Endodermal cell (in vitro differentiated cells): ENCODE data around the gene NAA20. TPM values are rescaled to one million over a fixed set of nuclear protein-coding genes. Genes with fewer than 3 reads are reported as not detected.

Experiments
- DNase-seq: peaks from one replicate; pipeline ENCODE4 v3.0.0-alpha.2; 2017
- H3K27ac ChIP-seq: 2 replicates; pipeline ENCODE4 v1.5.1; 2013; ENCODE audit warnings: mild to moderate bottlenecking, low read depth, low read length, moderate library complexity
- H3K27me3 ChIP-seq: 2 replicates; pipeline ENCODE4 v1.6.1; 2013; ENCODE audit warnings: mild to moderate bottlenecking, low read length, moderate library complexity; ENCODE audit not compliant: insufficient read depth, control insufficient read depth, poor library complexity, severe bottlenecking
- H3K36me3 ChIP-seq: 2 replicates; pipeline ENCODE4 v1.7.0; 2013; ENCODE audit warnings: mild to moderate bottlenecking, low read length, moderate library complexity; ENCODE audit not compliant: control insufficient read depth, insufficient read depth
- H3K4me1 ChIP-seq: one replicate; pipeline ENCODE4 v1.7.0; 2013; ENCODE audit warnings: low read length; ENCODE audit not compliant: control insufficient read depth, insufficient read depth
- H3K4me3 ChIP-seq: 2 replicates; pipeline ENCODE4 v1.5.1; 2013; ENCODE audit warnings: mild to moderate bottlenecking, low read length, moderate library complexity
- H3K9ac ChIP-seq: 2 replicates; pipeline ENCODE4 v1.6.1; 2013; ENCODE audit warnings: mild to moderate bottlenecking, low read length, moderate library complexity; ENCODE audit not compliant: poor library complexity, severe bottlenecking; ENCODE audit errors: extremely low read depth
- H3K9me3 ChIP-seq: 2 replicates; pipeline ENCODE4 v1.6.1; 2013; ENCODE audit warnings: mild to moderate bottlenecking, low read length, moderate library complexity; ENCODE audit not compliant: control insufficient read depth
- H3K27ac Mint-ChIP-seq: 2 replicates; pipeline ENCODE4 v1.8.0; 2020; ENCODE audit warnings: mixed read lengths
- H3K27me3 Mint-ChIP-seq: 2 replicates; pipeline ENCODE4 v1.8.0; 2021; ENCODE audit warnings: mild to moderate bottlenecking, mixed read lengths; ENCODE audit not compliant: insufficient read depth
- H3K36me3 Mint-ChIP-seq: 2 replicates; pipeline ENCODE4 v1.8.0; 2020; ENCODE audit warnings: low read depth, mixed read lengths
- H3K4me1 Mint-ChIP-seq: 2 replicates; pipeline ENCODE4 v1.8.0; 2020; ENCODE audit warnings: mixed read lengths
- H3K4me3 Mint-ChIP-seq: 2 replicates; pipeline ENCODE4 v1.8.0; 2020; ENCODE audit warnings: mild to moderate bottlenecking, moderate library complexity, mixed read lengths
- H3K9me3 Mint-ChIP-seq: 2 replicates; pipeline ENCODE4 v1.8.0; 2020; ENCODE audit warnings: mild to moderate bottlenecking, mixed read lengths
- CTCF ChIP-seq: fragments of 200-600 bp; sonication (generic); conservative IDR thresholded peaks from 2 replicates; pipeline ENCODE4 v1.5.0; 2021; ENCODE audit warnings: antibody characterized with exemption, mild to moderate bottlenecking
- WGBS, 2 experiments: methylation state at CpG; one replicate each; pipeline versions ENCODE4 v1.1.5 to v1.1.7; 2013; ENCODE audit warnings: missing lambda C conversion rate in 2 of 2, mixed read lengths in 1 of 2; ENCODE audit not compliant: insufficient coverage in 1 of 2, insufficient read length in 1 of 2; 5-methylcytosine and 5-hydroxymethylcytosine counted together
- total RNA-seq, 2 donors: library from RNA; stranded (reverse); fragmentation: NEBNext Ultra II Directional in 1 of 2; extraction: Animal tissue kit (Norgen Biotek cat#: 25700) in 1 of 2; gene quantifications; 2 replicates in 1 of 2; 3 replicates in 1 of 2; pipeline ENCODE4 v1.2.1, GENCODE V29; 2021

Gene NAA20
- total RNA-seq, 2 donors from 2014 or later: 35.1 to 39.4 TPM

GRCh38 chr20:19996222-19996621 lies 20.9 kb upstream of the NAA20 start:
- no peaks in the 10 kb centered on the region for H3K36me3 ChIP-seq
- no peaks in the 10 kb centered on the region for H3K27me3 ChIP-seq
- no peak overlapping the region for H3K9ac ChIP-seq
- no peak overlapping the region for H3K4me3 ChIP-seq
- H3K4me1 ChIP-seq: peaks cover 2% of the 10 kb centered on the region
- WGBS, 2 experiments: 96 to 100% methylated on average over 2 to 8 of the region's 8 CpGs
- Mint-ChIP-seq H3K9me3 (no peaks in the 10 kb centered on the region), H3K4me1 (peaks cover 11% of the 10 kb centered on the region), H3K36me3 (no peaks in the 10 kb centered on the region), H3K27ac (no peak overlapping the region), H3K27me3 (no peaks in the 10 kb centered on the region), H3K4me3 (no peak overlapping the region)
- TF ChIP-seq CTCF: no peak
- no peak overlapping the region for H3K27ac ChIP-seq
- no peaks in the 10 kb centered on the region for H3K9me3 ChIP-seq
- DNase-seq: no peak

- no peak overlapping the region for H3K4me3 ChIP-seq
- peaks cover 7% of the 10 kb centered on the region for H3K4me1 Mint-ChIP-seq
- no peak for DNase-seq
- H3K27me3 ChIP-seq: no peaks in the 10 kb centered on the region
- H3K27ac Mint-ChIP-seq: no peak overlapping the region
- H3K9ac ChIP-seq: no peak overlapping the region
- H3K27ac ChIP-seq: no peak overlapping the region
- no peaks in the 10 kb centered on the region for H3K9me3 Mint-ChIP-seq
- no peak overlapping the region for H3K4me3 Mint-ChIP-seq
- peaks cover 2% of the 10 kb centered on the region for H3K4me1 ChIP-seq
- H3K9me3 ChIP-seq: no peaks in the 10 kb centered on the region
- H3K36me3 Mint-ChIP-seq: no peaks in the 10 kb centered on the region
- WGBS, 2 experiments: 91 to 95% methylated on average over 3 to 9 of the region's 9 CpGs
- no peaks in the 10 kb centered on the region for H3K36me3 ChIP-seq
- no peaks in the 10 kb centered on the region for H3K27me3 Mint-ChIP-seq
- no peak for TF ChIP-seq CTCF
These were observed 20.2 kb upstream of the NAA20 start for GRCh38 chr20:19996917-19997316.

GRCh38 chr20:19998990-19999705 lies 18.0 kb upstream of the NAA20 start:
- Histone ChIP-seq H3K9me3 (no peaks in the 10 kb centered on the region), H3K36me3 (no peaks in the 10 kb centered on the region), H3K27me3 (no peaks in the 10 kb centered on the region), H3K4me1 (no peaks in the 10 kb centered on the region), H3K9ac (no peak overlapping the region), H3K27ac (no peak overlapping the region), H3K4me3 (no peak overlapping the region)
- Mint-ChIP-seq H3K36me3 (no peaks in the 10 kb centered on the region), H3K27me3 (no peaks in the 10 kb centered on the region), H3K4me1 (no peaks in the 10 kb centered on the region), H3K4me3 (no peak overlapping the region), H3K9me3 (no peaks in the 10 kb centered on the region), H3K27ac (no peak overlapping the region)
- WGBS, 2 experiments: 88 to 94% methylated on average over 5 to 7 of the region's 7 CpGs
- no peak for TF ChIP-seq CTCF
- DNase-seq: no peak
